ENCODE data around the gene SAMD7.

The SAMD7 gene, protein sequence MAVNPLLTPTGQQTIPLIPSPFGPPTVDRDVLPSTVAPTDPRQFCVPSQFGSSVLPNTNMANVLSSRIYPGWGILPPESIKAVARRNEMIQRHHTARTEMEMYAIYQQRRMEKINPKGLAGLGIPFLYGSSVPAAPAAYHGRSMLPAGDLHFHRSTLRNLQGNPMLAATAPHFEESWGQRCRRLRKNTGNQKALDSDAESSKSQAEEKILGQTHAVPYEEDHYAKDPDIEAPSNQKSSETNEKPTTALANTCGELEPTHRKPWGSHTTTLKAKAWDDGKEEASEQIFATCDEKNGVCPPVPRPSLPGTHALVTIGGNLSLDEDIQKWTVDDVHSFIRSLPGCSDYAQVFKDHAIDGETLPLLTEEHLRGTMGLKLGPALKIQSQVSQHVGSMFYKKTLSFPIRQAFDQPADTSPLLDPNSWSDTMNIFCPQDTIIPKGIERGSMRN

GRCh38 chr3:169911272-169911671, at the start of gene SAMD7:
TSS of gene SAMD7 (plus strand) at chr3:169911572. CDS start at chr3:169919499, 7,927 bp downstream.
- no peak for DNase-seq (ENCODE audit: low spot score)

DNA sequence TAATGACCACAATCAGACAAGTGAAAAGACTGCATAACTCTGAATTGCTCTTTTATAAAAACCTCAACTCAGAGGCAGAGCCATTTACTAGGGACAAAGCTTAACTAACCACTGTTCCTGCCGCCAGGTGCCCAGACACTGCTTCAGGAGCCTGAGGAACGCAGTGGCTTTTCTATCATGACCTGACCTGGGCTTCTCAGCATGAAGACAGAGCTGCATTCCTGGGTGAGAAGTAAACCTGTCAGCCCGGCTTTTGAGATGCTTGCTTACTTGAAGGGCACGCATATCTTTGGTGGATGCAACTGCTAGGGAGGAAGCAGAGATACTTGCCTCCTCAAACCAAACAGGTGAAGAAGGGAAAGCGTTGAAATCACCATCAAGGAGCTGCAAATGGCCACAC, 49.5 kb upstream of the SAMD7 start:
- DNase-seq (ENCODE audit: low spot score) = no peak

GRCh38 chr3:169863458-169863899, 47.9 kb upstream of the SAMD7 start:
- peak; percentile 75 for DNase-seq (ENCODE audit: low spot score)

GRCh38 chr3:169864270-169864669, 47.1 kb upstream of the SAMD7 start:
- DNase-seq (ENCODE audit: low spot score) = no peak

- DNase-seq (ENCODE audit: low spot score) = no peak
Observed at GRCh38 chr3:169865176-169865767, 46.1 kb upstream of the SAMD7 start.

DNA sequence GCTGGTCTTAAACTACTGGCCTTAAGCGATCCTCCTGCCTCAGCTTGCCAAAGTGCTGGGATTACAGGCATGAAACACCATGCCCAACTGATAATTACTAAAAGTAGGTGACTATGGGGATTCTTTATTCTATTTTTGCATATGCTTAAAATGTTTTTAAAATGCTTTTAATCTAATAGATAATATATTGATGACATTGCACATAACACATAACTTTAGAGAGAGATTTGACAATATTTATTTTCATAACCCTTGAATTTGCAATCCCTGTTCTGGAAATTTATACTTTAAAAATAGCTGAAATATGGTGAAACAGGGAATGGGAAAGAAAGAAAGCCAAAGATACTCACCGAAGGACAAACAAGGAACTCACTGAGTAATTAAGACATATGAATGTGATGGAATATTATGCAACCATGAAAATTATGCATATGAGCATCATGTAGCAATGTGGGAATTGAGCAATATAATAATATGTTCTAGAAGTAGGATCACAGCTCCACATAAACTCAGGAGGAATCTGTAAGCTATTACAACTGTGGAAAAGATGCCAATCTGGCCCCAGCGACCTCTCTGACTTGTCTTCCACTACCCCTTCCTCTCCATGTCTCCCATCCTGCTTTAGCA, 43.7 kb upstream of the SAMD7 start:
- DNase-seq (ENCODE audit: low spot score) = no peak

- no peak for DNase-seq (ENCODE audit: low spot score)
Observed at GRCh38 chr3:169868369-169868768, 43.0 kb upstream of the SAMD7 start.

DNA sequence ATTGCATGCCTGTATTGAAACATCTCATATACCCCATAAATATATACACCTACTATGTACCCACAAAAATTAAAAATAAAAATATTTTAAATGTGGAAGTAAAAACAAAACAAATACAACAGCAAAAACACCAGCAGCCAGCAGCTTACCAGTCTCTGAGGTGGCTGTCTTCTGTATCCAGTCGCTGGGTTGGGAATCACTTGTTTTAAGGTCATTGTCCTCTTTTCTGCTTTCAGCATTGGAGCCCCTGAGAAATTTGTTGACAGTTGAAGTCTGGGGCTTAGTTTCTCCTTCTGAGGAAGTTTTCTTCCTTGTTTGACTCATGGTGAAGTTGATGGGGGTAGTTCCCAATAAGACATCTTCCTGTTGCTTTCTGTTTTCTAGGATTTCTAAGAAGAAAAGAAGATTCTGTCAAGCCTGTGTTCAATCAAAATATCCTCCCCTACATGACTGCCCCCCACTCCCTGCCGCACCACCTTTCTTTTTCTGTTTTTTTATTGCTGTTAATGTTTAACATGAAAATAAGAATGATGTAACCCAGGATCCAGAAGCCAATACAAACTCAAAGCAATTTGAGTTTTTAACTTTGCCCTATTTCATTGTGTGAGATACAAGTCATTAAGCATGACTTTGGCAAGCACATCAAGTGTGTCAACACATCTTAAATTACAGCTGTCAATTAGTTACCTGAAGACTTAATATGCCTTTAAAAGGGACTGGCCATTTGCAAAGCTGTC, 41.7 kb upstream of the SAMD7 start, which contains the start of gene LRRC31:
Gene LRRC31, minus strand, starts transcription at position 452 of the 737 bp plus-strand sequence. Its CDS starts 128 bp downstream, at position 324.
- no peak for DNase-seq (ENCODE audit: low spot score)

- no peak for DNase-seq (ENCODE audit: low spot score)
Observed at GRCh38 chr3:169871129-169871886, 40.1 kb upstream of the SAMD7 start.

GRCh38 chr3:169879013-169879557, 32.3 kb upstream of the SAMD7 start:
- DNase-seq (ENCODE audit: low spot score) = no peak

- DNase-seq (ENCODE audit: low spot score) = no peak
Observed at GRCh38 chr3:169879845-169880575, 31.4 kb upstream of the SAMD7 start.

DNA sequence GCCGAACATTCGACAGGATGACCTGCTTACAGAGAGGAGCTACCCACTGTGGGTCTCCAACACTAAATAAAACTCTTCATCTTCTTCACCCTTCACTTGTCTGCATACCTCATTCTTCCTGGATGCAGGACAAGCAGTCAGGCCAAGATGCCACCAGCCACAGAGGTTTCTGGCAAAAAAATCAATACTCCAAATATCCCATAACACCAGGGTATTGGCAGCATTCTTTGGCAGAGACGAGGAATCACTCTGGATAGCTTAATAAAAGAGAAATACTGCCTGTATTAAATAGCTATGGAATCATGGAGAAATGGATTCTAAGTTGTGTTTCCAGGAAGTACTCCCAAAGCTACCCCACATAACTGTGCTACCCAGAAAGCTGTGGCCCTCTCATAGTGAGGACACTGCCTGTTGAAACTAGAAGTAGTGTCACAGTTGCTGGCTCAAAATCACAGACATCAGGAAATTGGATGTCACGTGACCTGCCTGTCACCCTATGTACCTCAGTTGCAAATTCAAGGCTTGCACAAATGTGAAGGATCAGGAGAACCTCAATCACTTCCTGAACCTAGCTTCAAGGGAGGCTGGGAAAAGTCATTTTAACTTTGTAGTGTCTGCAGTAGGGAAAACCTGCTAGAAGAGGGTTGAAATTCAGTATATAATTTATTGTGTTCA, 30.7 kb upstream of the SAMD7 start:
- DNase-seq (ENCODE audit: low spot score) = no peak

GRCh38 chr3:169886671-169887070, 24.7 kb upstream of the SAMD7 start:
- no peak for DNase-seq (ENCODE audit: low spot score)

DNA sequence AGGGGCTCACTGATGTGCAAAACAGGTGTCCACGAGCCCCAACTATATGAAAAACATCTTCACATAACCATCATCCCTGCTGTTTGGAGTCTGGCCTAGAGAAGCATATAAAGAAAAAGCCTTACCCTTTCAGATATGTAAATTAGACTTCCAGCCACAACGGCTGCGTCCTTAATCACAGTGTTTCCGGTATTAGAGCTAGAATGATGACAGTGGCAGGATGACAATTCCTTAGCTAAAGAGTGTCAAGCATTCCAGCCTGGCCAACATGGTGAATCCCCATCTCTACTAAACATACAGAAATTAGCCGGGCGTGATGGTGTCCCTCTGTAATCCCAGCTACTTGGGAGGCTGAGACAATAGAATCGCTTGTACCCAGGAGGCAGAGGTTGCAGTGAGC, 19.5 kb upstream of the SAMD7 start:
- no peak for DNase-seq (ENCODE audit: low spot score)

GRCh38 chr3:169894110-169894509, 17.3 kb upstream of the SAMD7 start:
- DNase-seq (ENCODE audit: low spot score) = no peak

DNA sequence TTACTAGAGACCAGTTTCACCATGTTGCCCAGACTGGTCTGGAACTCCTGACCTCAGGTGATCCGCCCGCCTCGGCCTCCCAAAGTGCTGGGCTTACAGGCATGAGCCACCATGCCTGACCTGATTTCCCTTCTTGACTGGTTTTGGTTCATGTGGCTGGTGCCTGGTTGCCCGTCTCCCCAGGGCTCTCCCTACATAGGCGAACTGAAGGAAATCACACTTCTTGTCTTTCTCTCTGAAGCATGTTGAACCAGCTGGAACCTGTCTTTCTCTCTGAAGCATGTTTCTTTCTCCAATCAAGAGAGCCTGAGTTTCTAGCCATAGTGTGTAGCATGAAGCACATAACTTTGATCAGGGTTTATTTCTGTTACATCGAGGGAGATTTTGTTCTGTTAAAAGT, 16.3 kb upstream of the SAMD7 start:
- DNase-seq (ENCODE audit: low spot score) = no peak

- DNase-seq (ENCODE audit: low spot score) = no peak
Observed at GRCh38 chr3:169897284-169897683, 14.1 kb upstream of the SAMD7 start.

DNA sequence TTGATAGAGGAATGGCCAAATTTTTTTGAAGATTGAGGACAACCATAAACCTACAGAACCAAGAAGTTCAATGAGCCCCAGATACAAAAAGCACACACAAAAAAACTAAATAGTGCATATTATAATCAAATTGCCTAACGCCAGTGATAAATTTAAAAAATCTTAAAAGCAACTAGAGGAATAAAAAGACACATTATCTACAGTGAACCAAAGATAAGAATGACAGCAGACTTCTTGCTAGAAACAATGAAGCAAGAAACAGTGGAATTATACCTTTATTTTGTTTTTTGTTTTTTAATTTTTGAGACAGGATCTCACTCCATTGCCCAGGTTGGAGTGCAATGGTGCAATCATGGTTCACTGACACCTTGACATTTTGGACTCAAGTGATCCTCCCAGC, 9.9 kb upstream of the SAMD7 start:
- DNase-seq (ENCODE audit: low spot score) = no peak

- DNase-seq (ENCODE audit: low spot score) = no peak
Observed at GRCh38 chr3:169905404-169905803, 6.0 kb upstream of the SAMD7 start.

- DNase-seq (ENCODE audit: low spot score) = no peak
Observed at GRCh38 chr3:169907476-169907875, 3.9 kb upstream of the SAMD7 start.

Data from D341Med (cell line).